ENCODE results near the gene CORO2B.
"Not testable (repeated sequence)": the region's sequence is repeated elsewhere in the genome, so short reads cannot be mapped to it uniquely, and the experiment has no call there.

CORO2B gene

GRCh38 chr15:68719672-68720071, 140.9 kb downstream of the CORO2B start:
- no peak for DNase-seq (ENCODE audit: low read depth in 3 of 3, low spot score in 1 of 3)

DNA sequence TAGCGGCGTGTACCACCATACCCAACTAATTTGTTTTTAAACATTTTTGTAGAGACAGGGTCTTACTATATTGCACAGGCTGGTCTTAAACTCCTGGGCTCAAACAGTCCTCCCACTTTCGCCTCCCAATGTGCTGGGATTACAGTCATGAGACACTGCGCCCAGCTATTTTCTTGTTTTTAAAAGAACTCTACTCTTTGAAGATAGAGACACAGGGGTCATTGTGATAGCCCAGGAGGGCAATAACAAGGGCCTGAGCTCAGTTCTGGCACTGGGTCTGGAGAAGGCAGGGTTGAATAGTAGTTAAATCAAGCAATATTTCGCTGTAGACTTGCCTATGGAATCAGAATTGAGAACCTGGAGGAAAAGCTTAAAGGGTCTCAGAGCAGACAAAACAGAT, 143.1 kb downstream of the CORO2B start:
- DNase-seq (ENCODE audit: low read depth in 3 of 3, low spot score in 1 of 3), result no peak

DNA sequence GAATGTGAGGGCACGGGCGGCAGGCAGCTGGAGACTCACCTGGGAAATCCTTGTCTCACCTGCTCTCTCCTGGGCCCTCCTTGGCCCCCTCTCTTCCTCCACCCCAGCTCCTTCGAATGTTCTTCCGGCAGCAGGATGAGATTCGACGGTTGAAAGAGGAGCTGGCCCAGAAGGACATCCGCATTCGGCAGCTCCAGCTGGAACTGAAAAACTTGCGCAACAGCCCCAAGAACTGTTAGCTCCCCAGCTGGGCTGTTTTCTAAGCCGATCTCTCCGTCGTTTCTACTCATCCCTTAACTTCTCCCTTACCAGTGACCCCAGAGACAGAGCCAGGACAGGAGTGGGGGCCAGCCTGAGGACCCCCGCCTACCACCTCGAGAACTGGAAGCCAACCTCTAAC, 146.9 kb downstream of the CORO2B start:
- DNase-seq (ENCODE audit: low read depth in 3 of 3, low spot score in 1 of 3), result no peak

DNA sequence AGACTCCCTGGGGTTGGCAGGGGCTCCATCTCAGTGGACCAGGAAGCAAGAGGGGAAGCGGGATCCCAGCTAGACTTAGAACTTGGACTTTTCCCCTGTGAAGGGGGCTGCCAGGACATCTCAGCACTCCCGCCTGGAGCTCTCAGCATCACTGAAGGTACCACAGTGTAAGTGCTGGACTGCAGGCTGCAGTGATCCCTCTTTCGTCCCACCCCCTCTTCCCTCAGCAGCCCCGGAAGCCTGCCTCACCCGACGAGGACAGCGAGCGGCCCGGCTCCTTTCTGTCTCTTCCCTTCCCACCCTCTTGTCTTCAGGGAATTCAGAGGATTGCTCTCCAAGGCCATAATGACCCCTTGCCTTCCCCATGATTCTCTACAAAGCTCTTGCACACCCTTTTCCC, 147.5 kb downstream of the CORO2B start:
- no peak for DNase-seq (ENCODE audit: low read depth in 3 of 3, low spot score in 1 of 3)

DNA sequence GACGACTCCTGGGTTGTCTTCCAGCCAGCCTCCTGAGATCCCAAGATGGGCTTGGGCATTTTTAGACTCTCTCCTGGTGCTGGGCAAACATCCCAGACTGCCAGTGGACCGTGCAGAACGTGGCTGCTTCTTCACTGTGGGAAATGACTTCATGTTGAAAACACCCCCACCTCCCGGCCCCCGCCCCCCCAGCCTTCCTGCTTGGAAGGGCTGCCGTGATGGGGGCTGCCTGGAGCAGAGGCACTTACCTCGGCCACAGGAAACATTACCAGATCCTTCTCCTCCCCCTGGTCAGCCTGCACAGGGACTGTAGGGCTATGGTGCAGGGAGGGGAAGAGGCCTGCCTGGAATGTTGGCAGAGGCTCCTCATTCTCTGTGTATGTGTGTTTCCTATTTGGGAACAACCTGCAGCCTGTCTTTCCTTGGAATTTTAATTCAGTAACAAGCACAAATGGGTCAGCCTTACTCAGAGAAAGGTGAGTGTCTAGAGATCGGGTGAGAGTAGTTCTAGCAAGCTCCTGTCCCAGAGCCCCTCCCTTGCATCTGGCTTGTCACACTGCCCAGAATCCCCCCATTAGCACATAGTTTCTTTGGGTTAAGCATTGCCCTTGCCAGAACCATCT, 151.1 kb downstream of the CORO2B start:
- DNase-seq (ENCODE audit: low read depth in 3 of 3, low spot score in 1 of 3), result no peak

- no peak for DNase-seq (ENCODE audit: low read depth in 3 of 3, low spot score in 1 of 3)
Measured at GRCh38 chr15:68730471-68730919, 151.7 kb downstream of the CORO2B start.

- DNase-seq (ENCODE audit: low read depth in 3 of 3, low spot score in 1 of 3), result no peak
Measured at GRCh38 chr15:68730976-68731897, 152.4 kb downstream of the CORO2B start.

DNA sequence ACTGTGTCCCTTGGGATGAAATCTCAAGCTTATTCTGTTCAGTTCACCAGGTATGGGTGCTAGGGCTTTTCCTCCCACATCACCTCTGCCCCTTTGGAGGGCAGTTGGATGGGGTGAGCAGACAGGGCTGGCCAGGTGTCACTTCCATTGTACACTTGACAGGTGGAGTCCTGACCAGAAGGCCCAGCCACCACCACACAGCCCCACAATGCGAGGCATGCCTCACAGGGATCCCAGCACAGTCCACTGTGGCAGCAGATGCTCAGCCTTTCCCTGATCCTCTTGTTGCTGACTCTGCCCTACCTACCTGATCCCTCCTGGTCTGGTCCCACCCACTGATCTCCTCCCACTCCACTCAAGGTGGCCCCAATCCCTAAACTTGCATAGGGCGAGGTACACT, 153.7 kb downstream of the CORO2B start:
- DNase-seq (ENCODE audit: low read depth in 3 of 3, low spot score in 1 of 3), result no peak

- no peak for DNase-seq (ENCODE audit: low read depth in 3 of 3, low spot score in 1 of 3)
Measured at GRCh38 chr15:68733666-68734065, 154.9 kb downstream of the CORO2B start.

GRCh38 chr15:68734352-68734751, 155.6 kb downstream of the CORO2B start:
- no peak for DNase-seq (ENCODE audit: low read depth in 3 of 3, low spot score in 1 of 3)

GRCh38 chr15:68734881-68735280, 156.1 kb downstream of the CORO2B start:
- DNase-seq (ENCODE audit: low read depth in 3 of 3, low spot score in 1 of 3), result no peak

DNA sequence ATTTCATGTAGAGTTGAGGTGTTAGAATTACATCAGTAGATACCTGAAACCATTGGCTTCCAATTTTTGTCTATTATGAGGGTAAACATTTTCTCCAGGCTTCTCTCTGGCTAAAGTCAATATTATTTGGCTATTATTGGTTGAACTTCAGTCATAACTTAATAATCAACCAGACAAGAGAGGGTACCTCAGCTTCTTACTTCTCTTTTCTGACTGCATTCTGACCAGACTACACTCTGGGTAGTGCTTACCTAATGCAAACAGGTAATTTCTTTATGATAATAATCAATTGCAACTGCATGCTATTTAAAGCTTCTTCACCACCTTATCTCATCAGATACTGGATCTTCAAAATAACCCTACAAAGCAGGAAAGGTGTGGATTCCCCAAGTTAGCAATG, 156.8 kb downstream of the CORO2B start:
- DNase-seq (ENCODE audit: low read depth in 3 of 3, low spot score in 1 of 3), result no peak

DNA sequence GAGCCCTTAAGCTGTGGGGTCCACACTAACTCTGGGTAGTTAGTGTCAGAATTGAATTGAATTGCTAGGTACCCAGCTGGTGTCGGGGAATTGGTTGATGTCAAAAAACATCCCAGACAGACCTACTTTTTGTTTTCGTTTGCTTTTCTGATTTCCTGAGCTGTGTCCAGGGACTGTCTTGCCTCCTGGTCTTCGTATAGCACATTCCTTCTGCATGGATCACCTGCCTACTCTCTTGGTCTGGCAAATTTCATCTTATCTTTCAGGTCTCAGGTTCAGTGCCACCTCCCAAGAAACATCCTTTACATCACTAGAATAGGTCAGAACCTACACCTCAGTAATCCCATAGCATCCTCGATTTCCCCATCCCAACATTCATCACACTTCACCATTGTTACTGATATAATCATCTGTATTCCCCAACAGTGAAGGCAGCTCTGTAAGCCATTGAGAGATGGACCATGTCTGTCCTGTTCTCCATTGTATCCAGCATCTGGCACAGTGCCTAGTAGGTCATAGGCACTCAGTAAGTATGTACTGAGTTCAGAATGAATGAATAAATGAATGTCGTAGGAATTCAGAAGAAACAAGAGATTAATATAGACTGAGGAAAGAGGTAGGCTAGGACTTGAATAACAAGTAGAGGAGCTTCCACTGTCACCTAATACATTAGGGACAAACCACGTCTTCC, 160.7 kb downstream of the CORO2B start:
- DNase-seq (ENCODE audit: low read depth in 3 of 3, low spot score in 1 of 3), result no peak

DNA sequence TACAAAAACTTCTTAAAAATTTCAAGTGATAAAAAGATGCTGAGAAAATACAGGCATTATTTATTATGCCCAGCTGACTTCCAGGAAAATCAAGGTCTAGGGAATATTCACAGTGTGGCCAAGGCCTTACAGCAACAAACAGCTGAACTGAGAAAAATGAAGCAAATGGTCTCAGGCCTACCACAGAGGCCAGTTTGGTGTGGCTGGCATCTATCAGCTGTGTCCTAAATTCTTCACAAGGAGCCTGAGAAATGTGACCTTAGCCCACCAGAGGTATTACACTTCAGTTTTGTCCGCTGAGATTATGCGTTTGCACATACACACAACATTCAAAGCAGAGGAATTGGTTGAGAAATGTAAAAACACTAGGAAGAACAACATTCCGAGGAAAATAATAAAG, 164.5 kb downstream of the CORO2B start:
- no peak for DNase-seq (ENCODE audit: low read depth in 3 of 3, low spot score in 1 of 3)

GRCh38 chr15:68749365-68749764, 170.6 kb downstream of the CORO2B start:
- DNase-seq (ENCODE audit: low read depth in 3 of 3, low spot score in 1 of 3), result no peak

GRCh38 chr15:68749793-68750192, 171.0 kb downstream of the CORO2B start:
- DNase-seq (ENCODE audit: low read depth in 3 of 3, low spot score in 1 of 3), result no peak

- no peak for DNase-seq (ENCODE audit: low read depth in 3 of 3, low spot score in 1 of 3)
Measured at GRCh38 chr15:68751622-68752021, 172.8 kb downstream of the CORO2B start.

DNA sequence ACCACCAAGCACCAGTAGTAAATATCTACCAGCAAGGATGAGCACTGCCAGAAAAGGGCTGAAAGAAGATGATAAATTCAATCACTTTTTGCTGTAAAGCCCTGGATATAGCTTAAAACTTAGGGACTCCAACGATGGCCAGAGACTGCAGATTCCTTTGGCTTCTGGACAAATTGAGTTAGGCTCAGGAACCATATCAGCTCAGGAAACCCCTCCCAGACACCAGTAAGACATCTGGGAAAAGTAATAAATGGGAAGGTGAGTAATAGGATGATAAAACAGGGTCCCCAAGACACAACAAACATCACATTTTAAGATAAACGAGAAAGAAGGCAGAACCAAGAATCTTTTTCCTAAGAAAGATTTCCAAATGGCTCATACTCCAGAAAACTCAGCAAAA, 176.9 kb downstream of the CORO2B start:
- DNase-seq (ENCODE audit: low read depth in 3 of 3, low spot score in 1 of 3), result no peak

GRCh38 chr15:68759982-68760579, 181.3 kb downstream of the CORO2B start:
- not testable (repeated sequence) for DNase-seq (ENCODE audit: low read depth in 3 of 3, low spot score in 1 of 3)

GRCh38 chr15:68763063-68763462, 184.3 kb downstream of the CORO2B start:
- no peak for DNase-seq (ENCODE audit: low read depth in 3 of 3, low spot score in 1 of 3)

DNA sequence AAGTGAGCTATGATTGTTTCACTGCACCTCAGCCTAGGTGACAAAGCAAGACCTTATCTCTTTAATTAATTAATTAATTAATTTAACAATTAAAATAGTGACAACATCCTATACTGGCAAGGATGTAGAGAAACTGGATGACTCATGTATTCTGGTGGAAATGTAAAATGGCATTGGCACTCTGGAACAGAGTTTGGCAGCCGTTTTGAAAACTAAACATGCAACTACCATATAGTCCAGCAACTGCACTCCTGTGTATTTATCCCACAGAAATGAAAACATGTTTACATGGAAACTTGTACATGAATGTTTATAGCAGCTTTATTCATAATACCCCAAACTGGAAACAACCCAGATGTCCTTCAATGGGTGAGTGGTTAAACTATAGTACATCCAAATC, 185.3 kb downstream of the CORO2B start:
- no peak for DNase-seq (ENCODE audit: low read depth in 3 of 3, low spot score in 1 of 3)

Data from stimulated activated CD4-positive, alpha-beta T cell treated with anti-CD3 and anti-CD28 coated beads, TNF-alpha, amount 100 ng/mL, for 1 hour (primary cell).